Thymus (tissue), 11 donors: ENCODE data around the gene PRTN3. TPM values are rescaled to one million over a fixed set of nuclear protein-coding genes. Genes with fewer than 3 reads are reported as not detected.
A peak's percentile ranks its signal among the peaks of the same experiment; 100 is the strongest.
"Not testable (repeated sequence)": the region's sequence is repeated elsewhere in the genome, so short reads cannot be mapped to it uniquely, and the experiment has no call there.

Experiments
- DNase-seq, 9 donors: peaks; one replicate each; pipeline ENCODE4 v3.0.0-alpha.2; 2013; ENCODE audit warnings: low spot score in 9 of 9, low read depth in 6 of 9, missing footprints in 1 of 9
- H3K27ac ChIP-seq, 2 donors: one replicate each; pipeline ENCODE4 v1.5.1; 2013; ENCODE audit warnings: control low read depth in 1 of 2, low read depth in 1 of 2, low read length in 1 of 2, mild to moderate bottlenecking in 1 of 2, moderate library complexity in 1 of 2
- H3K27me3 ChIP-seq, 2 donors: one replicate each; pipeline ENCODE4 v1.5.1; 2013; ENCODE audit warnings: low read length in 1 of 2; ENCODE audit not compliant: control insufficient read depth in 2 of 2, insufficient read depth in 1 of 2
- H3K36me3 ChIP-seq, 2 donors: one replicate each; pipeline ENCODE4 v1.5.1; 2013; ENCODE audit warnings: low read length in 1 of 2, mild to moderate bottlenecking in 1 of 2, moderate library complexity in 1 of 2; ENCODE audit not compliant: control insufficient read depth in 2 of 2, insufficient read depth in 2 of 2
- H3K4me1 ChIP-seq, 2 donors: one replicate each; pipeline ENCODE4 v1.5.1; 2013; ENCODE audit warnings: low read length in 2 of 2; ENCODE audit not compliant: control insufficient read depth in 2 of 2, insufficient read depth in 2 of 2
- H3K4me3 ChIP-seq, 2 donors: one replicate each; pipeline ENCODE4 v1.5.1; 2013; ENCODE audit warnings: low read length in 2 of 2, control low read depth in 1 of 2, mild to moderate bottlenecking in 1 of 2
- H3K9me3 ChIP-seq, 2 donors: one replicate each; pipeline ENCODE4 v1.5.1; 2013; ENCODE audit warnings: low read length in 1 of 2, mild to moderate bottlenecking in 1 of 2; ENCODE audit not compliant: control insufficient read depth in 2 of 2, insufficient read depth in 1 of 2
- WGBS: extraction: QIAGEN DNeasy Blood & Tissue Kit; methylation state at CpG from one replicate; pipeline ENCODE4 v1.1.7; 2013; 5-methylcytosine and 5-hydroxymethylcytosine counted together
- polyA plus RNA-seq: library from polyadenylated mRNA; stranded (reverse); fragments of 200-250 nt; gene quantifications from one replicate; pipeline ENCODE4 v1.2.3, GENCODE V29; 2013
- total RNA-seq: library from RNA; stranded (reverse); fragments of 120-200 nt; gene quantifications from one replicate; pipeline ENCODE4 v1.2.4, GENCODE V29; 2013
- donor health status: healthy.

Gene PRTN3
- total and polyA plus RNA-seq, 2 donors: 15.4 to 25.2 TPM

DNA sequence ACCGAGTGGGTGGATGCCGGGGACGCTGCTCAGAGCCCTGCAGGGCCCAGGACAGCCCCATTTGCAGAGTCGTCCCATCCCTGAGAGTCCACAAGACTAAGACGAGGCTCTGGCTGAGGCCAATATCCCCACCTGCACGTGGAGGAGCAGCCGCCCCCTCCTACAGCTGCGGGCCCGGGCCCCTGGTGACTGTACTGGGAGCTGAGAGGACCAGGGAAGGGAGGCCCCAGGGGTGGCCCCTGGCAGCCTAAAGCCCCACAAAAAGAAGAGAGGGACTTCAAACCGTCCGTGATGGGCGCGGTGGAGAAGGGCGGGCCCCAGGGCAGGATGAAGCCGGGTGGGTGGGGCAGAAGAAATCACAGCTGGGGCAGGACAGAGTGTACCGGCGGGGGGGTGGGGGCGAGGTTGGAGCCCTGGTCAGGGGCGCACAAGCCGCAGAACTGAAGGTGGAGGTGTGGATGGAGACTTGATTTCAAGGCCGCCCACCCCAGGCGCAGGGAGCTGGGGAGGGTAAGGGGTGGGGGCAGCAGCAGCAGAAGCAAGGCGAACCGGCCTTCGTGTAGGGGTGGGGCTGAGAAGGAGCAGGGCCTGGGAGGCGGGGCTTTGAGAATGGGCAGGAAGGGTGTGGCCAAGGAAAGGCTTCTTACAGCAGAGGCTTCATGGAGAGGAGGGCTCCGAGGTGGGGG, 31.6 kb downstream of the PRTN3 start:
- Histone ChIP-seq H3K4me1 (peaks cover 0 to 6% of the 10 kb centered on the region in 2 donors), H3K27ac (no peak overlapping the region), H3K36me3 (peaks cover 40 to 82% of the 10 kb centered on the region in 2 donors), H3K27me3 (no peaks in the 10 kb centered on the region), H3K9me3 (no peaks in the 10 kb centered on the region), H3K4me3 (no peak overlapping the region)
- DNase-seq: peak in 4 of 9 donors; percentile 12 to 87 (median 60)
- WGBS: 91% methylated on average over 27 of the region's 27 CpGs

DNA sequence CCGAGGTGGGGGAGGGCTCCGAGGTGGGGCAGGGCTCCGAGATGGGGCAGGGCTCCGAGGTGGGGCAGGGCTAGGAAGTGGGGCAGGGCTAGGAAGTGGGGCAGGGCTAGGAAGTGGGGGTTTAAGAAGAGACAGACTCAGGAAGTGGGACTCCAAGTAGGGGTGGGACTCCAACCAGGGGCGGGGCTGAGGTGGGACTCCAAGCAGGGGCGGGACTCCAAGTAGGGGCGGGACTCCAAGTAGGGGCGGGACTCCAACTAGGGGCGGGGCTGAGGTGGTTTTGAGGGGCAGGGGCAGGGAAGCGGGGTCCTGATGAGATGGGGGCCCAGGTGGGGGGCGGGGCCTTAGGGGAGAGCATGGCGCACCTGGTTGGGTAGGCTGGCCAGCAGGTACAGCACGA, 32.3 kb downstream of the PRTN3 start:
- DNase-seq: peak in 3 of 9 donors; percentile 24 to 80 (median 59)
- Histone ChIP-seq H3K27ac (no peak overlapping the region), H3K27me3 (no peaks in the 10 kb centered on the region), H3K4me3 (no peak overlapping the region), H3K9me3 (no peaks in the 10 kb centered on the region), H3K36me3 (peaks cover 33 to 76% of the 10 kb centered on the region in 2 donors), H3K4me1 (peaks cover 0 to 6% of the 10 kb centered on the region in 2 donors)
- over 99% methylated on average over 9 of the region's 13 CpGs for WGBS

DNA sequence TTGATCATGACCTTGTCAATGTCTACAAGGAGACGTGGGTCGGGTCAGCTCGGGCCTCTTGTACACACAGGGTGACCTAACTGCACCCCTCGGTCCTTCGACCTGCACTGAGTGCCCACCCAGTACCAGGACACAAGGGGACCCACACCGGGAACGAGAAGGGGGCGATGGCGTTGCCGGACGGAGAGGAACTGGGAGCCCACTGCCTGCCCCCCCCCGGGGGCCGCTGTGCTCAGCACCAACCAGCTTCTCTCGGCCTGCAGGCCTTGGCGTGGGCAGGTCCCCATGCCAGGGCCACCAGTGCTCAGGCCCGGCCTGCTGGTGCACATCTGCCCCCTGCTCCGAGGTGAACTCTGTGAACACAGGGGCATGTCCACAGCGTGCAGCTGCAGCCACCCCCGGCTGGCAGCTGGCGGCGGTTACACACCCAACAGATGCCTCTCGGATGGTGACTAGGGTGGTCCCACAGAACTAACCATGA, 32.8 kb downstream of the PRTN3 start:
- 97% methylated on average over 22 of the region's 22 CpGs for WGBS
- Histone ChIP-seq H3K27me3 (no peaks in the 10 kb centered on the region), H3K4me3 (no peak overlapping the region), H3K36me3 (peaks cover 30 to 74% of the 10 kb centered on the region in 2 donors), H3K9me3 (no peaks in the 10 kb centered on the region), H3K4me1 (peaks cover 0 to 5% of the 10 kb centered on the region in 2 donors), H3K27ac (no peak overlapping the region)
- DNase-seq: no peak

DNA sequence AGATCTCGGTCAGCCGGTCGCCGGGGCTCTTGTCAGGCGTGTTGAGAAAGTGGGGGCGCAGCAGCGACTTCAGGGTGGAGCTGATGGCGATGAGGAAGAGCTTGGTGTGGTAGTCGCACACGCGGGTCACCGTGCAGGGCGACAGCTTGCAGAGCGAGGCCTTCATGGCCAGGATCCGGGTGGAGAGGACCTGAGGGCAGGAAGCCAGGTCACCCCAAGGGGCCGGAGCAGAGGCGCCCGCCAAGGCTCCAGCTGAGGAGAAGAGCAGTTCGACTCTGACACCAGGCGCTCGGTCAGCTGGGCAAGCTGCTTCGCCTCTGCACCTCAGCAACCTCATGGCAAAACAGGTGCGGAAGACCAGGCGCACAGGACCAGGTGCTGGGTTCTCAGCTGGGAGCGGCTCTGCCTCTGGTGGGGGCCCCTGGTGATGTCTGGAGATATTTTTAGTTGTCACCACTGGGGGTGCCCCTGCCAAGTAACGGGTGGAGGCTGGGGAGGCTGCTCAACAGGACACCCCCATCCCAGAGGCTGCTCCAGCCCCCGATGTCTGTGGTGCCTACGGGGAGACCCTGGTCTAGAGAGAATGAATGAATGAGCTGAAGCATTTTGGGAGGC, 34.6 kb downstream of the PRTN3 start:
- peaks cover 22 to 75% of the 10 kb centered on the region in 2 donors for H3K36me3 ChIP-seq
- no peak overlapping the region for H3K4me3 ChIP-seq
- no peak for DNase-seq
- H3K4me1 ChIP-seq: peaks cover 0 to 3% of the 10 kb centered on the region in 2 donors
- no peak overlapping the region for H3K27ac ChIP-seq
- H3K27me3 ChIP-seq: no peaks in the 10 kb centered on the region
- 97% methylated on average over 28 of the region's 28 CpGs for WGBS
- no peaks in the 10 kb centered on the region for H3K9me3 ChIP-seq

DNA sequence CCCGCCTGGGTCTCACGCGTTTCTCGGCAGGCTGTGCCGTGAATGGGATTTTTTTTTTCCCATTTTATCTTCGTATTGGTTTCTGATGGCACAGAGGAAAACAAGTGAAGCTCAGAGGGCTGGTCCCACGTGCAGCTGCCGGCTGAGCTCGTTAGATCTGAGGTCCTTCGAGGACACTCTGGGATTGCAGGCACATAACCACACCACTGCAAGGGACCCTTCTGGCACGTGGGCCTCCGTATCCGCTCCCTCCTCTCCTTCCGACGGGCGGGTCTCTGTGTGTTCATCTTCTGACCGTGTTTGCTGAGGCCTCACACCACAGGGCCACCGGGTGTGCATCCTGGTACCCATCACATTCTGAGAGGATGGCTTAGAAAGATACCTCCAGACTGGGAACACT, 35.3 kb downstream of the PRTN3 start:
- 97% methylated on average over 18 of the region's 18 CpGs for WGBS
- Histone ChIP-seq H3K27ac (no peak overlapping the region), H3K9me3 (no peaks in the 10 kb centered on the region), H3K4me1 (peaks cover 0 to 3% of the 10 kb centered on the region in 2 donors), H3K36me3 (peaks cover 18 to 71% of the 10 kb centered on the region in 2 donors), H3K27me3 (no peaks in the 10 kb centered on the region), H3K4me3 (no peak overlapping the region)
- DNase-seq: no peak

DNA sequence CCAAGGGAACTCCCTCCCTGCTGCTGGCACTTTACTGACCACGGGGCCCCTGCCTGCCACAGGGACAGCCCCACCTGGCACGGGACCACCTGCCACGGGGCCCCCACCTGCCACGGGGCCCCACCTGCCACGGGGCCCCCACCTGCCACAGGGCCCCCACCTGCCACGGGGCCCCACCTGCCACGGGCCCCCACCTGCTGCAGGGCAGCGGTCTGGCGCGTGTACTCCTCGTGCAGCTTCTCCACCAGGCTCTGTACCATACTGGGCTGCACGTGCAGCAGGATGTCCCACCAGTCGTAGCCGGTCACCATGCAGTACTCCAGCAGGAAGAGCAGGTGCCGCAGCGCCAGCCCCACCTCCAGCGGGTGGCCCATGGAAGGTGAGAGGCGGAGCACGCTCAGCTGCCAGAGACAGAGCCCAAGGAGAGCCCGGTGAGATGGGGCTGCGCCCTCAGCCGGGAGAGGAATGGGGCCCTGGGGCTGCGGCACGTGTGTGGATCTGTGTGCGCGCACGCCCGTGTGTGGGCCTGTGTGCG, 36.0 kb downstream of the PRTN3 start:
- H3K27me3 ChIP-seq: no peaks in the 10 kb centered on the region
- no peaks in the 10 kb centered on the region for H3K9me3 ChIP-seq
- peaks cover 24 to 73% of the 10 kb centered on the region in 2 donors for H3K36me3 ChIP-seq
- H3K4me1 ChIP-seq: peaks cover 0 to 3% of the 10 kb centered on the region in 2 donors
- no peak overlapping the region for H3K4me3 ChIP-seq
- DNase-seq: no peak
- H3K27ac ChIP-seq: no peak overlapping the region
- 91% methylated on average over 29 of the region's 29 CpGs for WGBS

DNA sequence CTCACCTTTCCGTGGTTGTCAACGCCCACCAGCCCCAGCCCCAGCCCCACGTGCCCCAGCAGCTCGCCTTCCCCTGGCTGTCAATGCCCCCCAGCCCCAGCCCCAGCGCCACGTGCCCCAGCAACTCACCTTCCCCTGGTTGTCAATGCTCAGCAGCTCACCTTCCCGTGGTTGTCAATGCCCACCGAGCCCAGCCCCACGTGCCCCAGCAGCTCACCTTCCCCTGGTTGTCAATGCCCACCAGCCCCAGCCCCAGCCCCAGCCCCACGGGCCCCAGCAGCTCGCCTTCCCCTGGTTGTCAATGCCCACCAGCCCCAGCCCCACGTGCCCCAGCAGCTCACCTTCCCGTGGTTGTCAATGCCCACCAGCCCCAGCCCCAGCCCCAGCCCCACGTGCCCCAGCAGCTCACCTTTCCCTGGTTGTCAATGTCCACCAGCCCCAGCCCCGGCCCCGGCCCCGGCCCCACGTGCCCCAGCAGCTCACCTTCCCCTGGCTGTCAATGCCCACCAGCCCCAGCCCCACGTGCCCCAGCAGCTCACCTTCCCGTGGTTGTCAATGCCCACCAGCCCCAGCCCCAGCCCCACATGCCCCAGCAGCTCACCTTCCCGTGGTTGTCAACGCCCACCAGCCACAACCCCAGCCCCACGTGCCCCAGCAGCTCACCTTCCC, 37.3 kb downstream of the PRTN3 start:
- WGBS: 92% methylated on average over 23 of the region's 23 CpGs
- not testable (repeated sequence) for H3K9me3 ChIP-seq, H3K27me3 ChIP-seq, H3K4me3 ChIP-seq, H3K27ac ChIP-seq, DNase-seq, H3K4me1 ChIP-seq
- peaks cover 29 to 79% of the 10 kb centered on the region in 2 donors for H3K36me3 ChIP-seq

DNA sequence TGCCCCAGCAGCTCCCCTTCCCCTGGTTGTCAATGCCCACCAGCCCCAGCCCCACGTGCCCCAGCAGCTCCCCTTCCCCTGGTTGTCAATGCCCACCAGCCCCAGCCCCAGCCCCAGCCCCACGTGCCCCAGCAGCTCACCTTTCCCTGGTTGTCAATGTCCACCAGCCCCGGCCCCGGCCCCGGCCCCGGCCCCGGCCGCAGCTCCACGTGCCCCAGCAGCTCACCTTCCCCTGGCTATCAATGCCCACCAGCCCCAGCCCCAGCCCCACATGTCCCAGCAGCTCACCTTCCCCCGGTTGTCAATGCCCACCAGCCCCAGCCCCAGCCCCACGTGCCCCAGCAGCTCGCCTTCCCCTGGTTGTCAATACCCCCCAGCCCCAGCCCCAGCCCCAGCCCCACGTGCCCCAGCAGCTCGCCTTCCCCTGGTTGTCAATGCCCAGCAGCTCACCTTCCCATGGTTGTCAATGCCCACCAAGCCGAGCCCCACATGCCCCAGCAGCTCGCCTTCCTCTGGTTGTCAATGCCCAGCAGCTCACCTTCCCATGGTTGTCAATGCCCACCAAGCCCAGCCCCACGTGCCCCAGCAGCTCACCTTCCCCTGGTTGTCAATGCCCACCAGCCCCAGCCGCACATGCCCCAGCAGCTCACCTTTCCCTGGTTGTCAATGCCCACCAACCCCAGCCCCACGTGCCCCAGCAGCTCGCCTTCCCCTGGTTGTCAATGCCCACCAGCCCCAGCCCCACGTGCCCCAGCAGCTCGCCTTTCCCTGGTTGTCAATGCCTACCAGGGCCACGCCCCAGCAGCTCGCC, 38.2 kb downstream of the PRTN3 start:
- H3K27me3 ChIP-seq, DNase-seq, H3K4me3 ChIP-seq, H3K4me1 ChIP-seq, H3K9me3 ChIP-seq, H3K27ac ChIP-seq: not testable (repeated sequence)
- peaks cover 30 to 81% of the 10 kb centered on the region in 2 donors for H3K36me3 ChIP-seq
- 93% methylated on average over 24 of the region's 24 CpGs for WGBS
